Activated T-cell treated with anti-CD3 and anti-CD28 coated beads, Interleukin-2, amount 50 U/mL, for 1 hour (primary cell): ENCODE results near the gene ABCA4.
"Not testable (repeated sequence)": the region's sequence is repeated elsewhere in the genome, so short reads cannot be mapped to it uniquely, and the experiment has no call there.

Experiments
- DNase-seq: peaks from one replicate; pipeline ENCODE4 v3.0.0-alpha.2; 2020

Gene ABCA4

GRCh38 chr1:94120991-94121390 lies at the start of gene ABCA4:
ABCA4 (minus strand) TSS chr1:94121148; CDS start chr1:94121045, 103 bp downstream.
- DNase-seq: no peak

DNA sequence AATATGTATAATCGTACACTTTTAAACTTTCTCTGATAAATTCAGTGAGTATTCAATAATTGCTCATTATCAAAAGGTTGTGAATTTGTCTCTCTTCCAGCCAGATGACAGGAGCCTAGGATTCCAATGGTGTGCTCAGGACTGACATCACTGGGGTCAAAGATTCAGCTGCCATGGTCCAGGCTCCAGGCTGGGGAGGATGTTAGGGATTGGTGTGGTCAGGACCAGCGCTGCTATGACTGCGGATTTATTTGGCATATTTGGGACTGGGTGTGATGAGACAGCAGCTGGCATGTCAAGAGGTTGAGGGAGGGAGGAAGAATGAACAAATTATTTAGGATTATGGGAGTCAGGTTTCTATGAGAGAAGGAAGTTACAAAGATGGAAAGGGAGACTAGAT lies 48.2 kb upstream of the ABCA4 start:
- no peak for DNase-seq

DNA sequence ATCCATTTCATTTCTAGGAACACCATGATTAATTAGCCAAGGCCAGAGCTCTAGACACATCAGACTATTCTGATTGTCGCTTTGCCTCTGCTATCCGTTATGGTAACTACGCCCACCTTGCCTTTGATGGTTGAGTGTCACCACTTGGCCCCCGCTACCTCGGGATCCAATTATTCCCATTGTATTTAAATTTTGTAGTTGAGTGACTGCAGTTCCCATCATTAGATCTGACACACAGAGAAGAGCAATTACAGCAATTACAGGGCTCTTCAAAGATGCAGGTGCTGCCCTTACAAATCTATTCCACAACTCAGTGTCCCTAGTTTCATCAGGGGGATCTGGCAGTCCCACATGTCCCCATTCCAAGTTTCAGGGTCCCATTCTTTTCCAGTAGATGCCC lies 44.9 kb upstream of the ABCA4 start:
- no peak for DNase-seq

DNA sequence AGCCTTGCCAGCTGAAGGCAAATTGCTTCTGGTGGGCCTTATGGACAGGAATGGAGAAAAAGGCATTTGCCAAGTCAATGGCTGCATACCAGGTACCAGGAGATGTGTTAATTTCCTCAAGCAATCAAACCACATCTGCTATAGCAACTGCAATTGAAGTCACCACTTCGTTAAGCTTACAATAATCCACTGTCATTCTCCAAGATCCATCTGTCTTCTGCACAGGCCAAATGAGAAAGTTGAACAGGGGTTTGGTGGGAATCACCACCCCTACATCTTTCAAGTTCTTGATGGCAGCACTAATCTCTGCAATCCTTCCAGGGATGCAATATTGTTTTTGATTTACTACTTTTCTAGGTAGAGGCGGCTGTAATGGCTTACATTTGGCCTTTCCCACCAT lies 43.9 kb upstream of the ABCA4 start:
- DNase-seq: not testable (repeated sequence)

DNA sequence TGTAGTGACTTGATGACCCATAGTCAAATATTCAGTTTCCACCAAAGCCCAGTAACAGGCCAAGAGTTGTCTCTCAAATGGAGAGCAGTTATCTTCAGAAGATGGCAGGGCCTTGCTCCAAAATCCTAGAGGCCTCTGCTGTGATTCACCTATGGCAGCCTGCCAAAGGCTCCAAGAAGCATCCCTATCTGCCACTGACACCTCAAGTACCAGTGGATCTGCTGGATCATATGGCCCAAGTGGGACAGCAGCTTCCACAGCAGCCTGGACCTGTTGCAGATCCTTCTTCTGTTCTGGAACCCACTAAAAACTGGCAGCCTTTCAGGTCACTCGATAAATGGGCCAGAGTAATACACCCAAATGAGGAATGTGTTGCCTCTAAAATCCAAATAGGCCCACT lies 43.2 kb upstream of the ABCA4 start:
- DNase-seq: not testable (repeated sequence)

DNA sequence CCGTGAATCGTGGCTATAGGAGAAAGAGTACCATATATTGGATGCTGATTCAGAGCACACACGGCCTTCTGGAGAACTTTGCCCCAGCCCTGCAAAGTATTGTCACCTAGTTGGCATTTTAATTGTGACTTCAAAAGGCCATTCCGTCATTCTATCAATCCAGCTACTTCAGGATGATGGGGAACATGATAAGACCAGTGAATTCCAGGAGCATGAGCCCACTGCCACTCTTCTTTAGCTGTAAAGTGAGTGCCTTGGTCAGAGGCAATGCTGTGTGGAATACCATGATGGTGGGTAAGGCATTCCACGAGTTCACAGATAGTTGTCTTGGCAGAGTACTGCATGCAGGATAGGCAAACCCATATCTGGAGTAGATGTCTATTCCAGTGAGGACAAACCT lies 42.3 kb upstream of the ABCA4 start:
- DNase-seq: not testable (repeated sequence)

- DNase-seq: no peak
These were observed 39.9 kb upstream of the ABCA4 start for GRCh38 chr1:94160811-94161210.

DNA sequence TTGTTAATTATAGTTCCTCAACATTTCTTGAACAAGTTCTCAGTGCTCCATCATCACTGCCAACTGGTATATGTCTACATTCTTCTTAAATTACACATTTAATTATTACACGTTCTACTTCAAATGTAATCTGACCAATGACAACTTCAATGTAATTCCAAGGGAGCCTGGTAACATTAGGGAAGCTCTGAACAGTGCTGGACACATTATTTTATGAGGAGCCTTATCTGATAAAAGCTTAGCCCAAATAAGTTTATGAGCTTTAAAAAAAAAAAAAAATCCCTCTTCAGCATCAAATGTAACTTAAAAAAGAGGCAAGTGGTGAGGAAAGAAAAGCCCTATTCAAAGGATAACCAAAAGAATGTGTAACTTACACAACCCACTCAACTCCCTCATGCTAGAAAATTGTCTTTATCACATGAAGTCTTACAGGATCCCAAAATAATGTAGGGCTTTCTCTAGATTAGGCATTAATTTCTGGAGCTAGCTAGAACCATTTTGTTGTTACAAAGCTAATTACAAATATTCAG lies 35.2 kb upstream of the ABCA4 start:
- DNase-seq: no peak

DNA sequence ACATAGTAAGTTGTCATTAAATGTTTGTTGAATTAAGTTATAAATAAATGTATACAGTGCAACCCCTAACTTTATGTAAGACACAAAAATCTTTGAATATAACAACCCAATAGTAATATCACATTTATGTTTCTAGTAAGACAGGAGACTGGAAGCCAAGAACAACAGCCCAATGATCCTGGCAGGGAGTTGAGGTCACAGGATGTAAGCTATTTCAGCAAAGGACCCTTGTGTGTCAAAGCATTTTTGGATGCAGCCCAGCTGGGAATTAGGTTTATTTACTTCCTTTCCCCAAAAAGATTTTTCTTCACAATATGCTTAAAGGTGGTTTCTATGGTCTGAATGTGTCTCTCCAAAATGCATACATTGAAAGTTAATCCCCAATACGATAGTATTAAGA lies 34.0 kb upstream of the ABCA4 start:
- DNase-seq: no peak

DNA sequence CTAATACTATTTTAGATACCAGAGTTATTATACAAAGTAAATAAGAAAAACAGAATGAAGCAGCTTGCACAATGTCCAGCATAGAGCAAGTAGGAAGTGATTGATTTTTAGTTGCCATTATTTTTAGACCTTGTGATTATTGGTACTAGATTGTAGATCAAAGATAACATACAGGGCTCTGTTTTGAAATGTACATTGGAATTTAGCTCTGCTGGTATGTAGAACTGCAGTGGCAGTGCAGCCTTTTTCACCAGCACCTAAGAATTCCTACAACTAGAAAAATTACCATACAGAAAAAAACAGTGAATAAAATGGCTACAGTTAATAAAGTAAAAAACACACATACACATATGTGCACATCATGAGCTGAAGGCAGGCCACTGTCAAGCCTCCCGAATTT lies 32.2 kb upstream of the ABCA4 start:
- DNase-seq: no peak

DNA sequence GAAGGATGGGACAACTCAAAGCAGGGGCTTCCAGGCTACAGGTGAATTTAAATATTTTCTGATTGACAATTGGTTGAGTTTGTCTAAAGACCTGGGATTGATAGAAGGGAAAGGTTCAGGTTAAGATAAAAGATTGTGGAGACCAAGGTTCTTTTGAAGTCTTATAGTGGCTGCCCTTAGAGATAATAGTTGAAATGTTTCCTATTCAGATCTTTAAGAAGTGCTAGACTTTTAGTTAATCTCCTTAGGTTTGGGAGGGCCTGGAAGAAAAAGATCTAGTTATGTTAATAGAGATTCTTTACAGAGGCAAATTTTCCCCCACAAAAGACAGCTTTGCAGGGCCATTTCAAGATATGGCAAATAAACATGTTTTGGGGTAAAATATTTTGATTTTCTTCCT lies 28.2 kb upstream of the ABCA4 start:
- DNase-seq: not testable (repeated sequence)

GRCh38 chr1:94146273-94146672 lies 25.3 kb upstream of the ABCA4 start:
- no peak for DNase-seq

DNA sequence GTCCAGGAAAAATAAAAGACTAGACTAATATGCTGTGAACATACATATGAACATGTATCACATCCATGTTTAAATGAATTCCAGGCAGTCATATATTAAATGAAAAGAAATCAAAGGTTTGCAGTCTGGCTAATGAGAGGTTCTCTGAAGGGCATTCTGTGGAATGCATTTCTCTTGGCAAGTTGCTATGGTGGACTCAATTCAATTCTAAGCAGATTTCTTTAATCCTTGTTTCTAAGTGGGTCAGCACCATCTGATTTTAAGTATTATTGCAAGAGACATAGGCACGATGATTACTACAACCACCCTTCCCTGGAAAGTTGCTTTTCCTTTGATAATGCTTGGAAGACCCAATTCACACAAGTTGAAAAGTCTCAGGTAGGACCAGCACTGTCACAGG lies 23.9 kb upstream of the ABCA4 start:
- DNase-seq: no peak

DNA sequence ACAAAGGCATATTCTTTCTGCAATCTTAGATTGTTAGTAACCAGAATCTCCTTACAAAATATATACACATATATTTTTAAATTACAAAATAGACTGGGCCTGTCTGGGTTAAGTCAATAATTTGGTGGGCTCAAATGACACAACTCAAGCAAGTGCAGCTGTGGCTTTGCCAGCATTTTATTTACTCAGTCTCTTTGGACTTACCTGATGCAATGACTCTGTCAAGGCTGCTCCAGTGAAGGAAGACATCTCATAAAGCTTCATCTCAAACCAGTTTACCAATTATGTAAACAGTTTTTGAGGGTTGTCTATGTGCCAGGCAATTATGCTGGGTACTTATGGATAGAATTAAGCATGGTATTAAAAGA lies 22.8 kb upstream of the ABCA4 start:
- no peak for DNase-seq

DNA sequence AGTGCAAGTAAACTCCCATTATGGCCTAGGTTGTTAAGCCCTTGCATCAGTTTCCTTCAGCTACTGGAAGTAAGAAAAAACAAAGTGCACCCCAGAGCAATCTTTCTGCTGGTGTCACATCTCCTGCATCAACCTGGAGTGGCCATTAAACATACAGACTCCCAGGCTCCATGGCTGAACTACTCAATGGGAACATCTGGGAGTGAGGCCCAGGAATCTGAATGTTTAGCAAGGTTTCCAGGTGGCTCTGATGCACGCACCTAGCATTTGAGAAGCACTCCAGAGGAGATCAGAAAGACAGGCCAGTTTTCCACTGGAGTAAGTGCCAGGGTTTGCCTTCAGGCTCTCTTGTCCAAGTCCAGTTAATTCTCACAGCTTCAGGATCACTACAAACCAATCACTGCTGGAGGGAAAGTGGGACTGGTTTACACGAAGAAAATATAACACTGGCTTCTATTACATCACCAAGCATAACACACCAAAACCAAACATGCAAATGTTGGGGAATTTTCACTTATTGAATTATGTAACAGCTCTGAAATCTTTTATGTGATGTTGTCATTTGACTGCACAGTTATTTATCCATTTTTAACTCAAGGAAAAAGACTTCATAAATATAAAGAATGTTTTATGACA lies 22.3 kb upstream of the ABCA4 start:
- no peak for DNase-seq

DNA sequence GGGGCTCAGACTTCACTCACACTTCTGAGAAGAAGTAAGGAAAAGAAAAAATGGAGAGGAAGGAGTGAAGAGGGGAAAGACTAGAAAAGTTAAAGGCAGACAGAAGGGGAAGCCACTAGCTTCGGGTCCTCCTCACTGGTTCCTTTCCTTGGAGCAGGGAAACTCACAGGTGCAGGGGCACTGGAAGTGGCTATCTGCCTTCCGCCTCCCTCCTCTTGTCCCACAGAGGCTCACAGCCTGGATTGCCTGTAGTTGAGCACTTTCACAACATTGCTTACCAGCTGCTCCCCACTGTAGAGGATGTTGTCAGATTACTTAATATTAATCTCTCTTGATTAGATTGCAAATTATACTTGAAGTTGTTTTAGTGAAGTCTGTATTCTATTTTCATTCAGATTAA lies 21.6 kb upstream of the ABCA4 start:
- DNase-seq: no peak

DNA sequence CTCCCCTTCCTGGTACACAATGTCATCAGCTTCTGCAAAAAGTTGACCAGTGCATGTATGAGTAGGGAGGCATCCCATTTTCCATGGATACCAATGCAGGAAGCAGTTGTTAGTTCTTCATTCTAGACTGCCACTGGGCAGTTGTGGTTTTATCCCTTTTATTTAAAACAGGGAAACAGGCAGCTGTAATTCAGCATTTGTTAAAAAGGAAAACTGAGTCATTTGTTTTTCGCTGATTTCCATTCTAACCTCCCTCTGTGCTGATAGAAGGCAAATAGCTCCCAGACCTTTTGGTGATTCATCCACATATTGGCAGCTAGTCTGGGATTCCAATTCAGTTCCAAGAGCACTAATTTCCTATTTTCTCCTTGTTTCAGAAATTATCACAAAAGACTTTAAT lies 21.1 kb upstream of the ABCA4 start:
- DNase-seq: no peak

- DNase-seq: no peak
These were observed 11.2 kb upstream of the ABCA4 start for GRCh38 chr1:94132111-94132510.

DNA sequence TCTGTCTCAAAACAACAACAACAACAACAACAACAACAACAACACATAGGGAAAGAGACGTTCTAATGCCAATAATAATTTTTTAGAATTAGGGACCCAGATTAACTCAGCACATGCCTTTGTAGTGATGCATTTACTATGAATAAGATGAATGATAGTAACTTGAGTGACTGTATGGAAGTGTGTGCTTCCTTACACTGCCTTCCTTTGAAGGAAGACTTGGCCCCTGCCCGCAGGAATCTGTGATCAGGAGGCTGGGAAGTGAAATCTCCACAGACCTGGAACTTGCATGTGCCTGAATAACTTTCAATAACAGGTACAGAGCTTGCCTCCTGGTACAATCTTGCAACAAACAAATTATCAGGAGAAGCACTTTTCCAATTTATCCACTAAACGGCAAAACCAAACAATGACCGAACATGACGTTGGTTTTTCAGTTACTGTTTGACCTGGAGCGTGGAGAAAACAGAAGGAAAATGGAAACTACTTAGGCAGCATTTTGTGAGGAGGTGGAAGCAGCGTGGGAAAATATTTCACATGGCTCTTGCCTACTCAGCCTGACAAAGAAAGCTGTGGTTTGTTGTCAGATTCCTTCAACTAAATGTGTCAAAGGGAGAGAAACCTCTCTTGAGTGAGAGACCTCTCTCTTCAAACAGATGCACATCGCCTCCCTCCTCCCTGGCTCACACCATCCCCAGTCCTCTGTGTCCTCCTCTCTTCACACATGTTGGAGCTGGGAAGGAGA lies 10.1 kb upstream of the ABCA4 start:
- no peak for DNase-seq

- DNase-seq: no peak
These were observed 5.7 kb upstream of the ABCA4 start for GRCh38 chr1:94126651-94127050.

DNA sequence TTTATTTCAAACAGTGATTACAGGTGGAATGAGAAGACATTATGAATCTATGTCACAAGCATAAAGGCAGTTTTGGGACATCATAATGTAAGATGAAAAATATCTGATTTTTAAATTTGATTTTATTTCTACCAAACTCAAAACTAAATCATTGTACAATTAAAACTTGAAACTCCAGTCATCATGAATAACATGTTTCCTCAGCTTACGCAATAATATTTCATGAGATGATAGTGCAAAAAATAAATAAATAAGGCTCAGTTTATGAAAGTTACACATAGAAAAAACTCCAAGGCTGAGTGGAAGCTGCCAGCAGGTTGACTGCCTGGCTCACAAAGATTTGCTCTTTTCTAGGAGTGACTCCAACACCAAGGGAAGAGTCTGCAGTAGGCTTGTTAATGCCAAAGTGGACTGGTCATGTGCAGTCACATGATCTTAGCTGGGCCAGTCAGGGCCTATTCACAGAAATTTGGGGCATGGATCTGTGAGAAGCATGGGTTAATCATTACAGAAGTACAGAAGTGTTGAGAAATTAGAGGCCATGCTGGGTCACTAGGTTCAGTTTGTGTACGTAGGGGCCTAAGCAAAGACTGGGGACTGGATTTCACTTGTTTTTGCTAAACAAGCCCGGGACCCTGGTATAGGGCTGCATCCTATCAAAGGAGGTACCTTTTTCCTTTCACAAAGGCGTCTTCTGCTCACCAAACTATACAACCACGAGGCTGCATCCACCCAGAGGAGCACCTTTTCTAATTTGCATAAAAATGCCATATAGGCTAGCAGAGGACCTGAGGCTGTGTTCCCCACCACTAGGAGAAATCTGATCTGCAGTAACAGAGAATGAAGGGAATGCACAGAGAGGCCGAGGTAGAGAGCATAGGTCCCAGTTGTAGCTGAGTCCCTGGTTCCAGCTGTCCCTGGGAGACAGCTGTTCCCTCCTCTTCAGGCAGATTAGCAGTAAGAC lies 4.9 kb upstream of the ABCA4 start:
- DNase-seq: no peak

- no peak for DNase-seq
These were observed 3.6 kb upstream of the ABCA4 start for GRCh38 chr1:94124538-94124937.

- DNase-seq: no peak
These were observed 1.4 kb upstream of the ABCA4 start for GRCh38 chr1:94122201-94122970.
